ENCODE results near the gene POLR2L. TPM values are rescaled to one million over a fixed set of nuclear protein-coding genes. Genes with fewer than 3 reads are reported as not detected.

The POLR2L gene
- total RNA-seq, 1 experiment from 2014 or later: 118 TPM

GRCh38 chr11:844693-845644 is 2.6 kb upstream of the POLR2L start:
- H3K4me3 Mint-ChIP-seq (ENCODE audit: unreplicated experiment): peak overlapping the region; percentile 87
- peak; percentile 93 for DNase-seq (ENCODE audit: unreplicated experiment)
- intact Hi-C loops (cut with micrococcal nuclease): loop anchor here (2.0 to 5.0 kb wide), 2 partner anchors 38 to 206 kb away; partner anchors contain the start of genes PIDD1 and RPLP2
- H3K27me3 Mint-ChIP-seq (ENCODE audit: insufficient read depth, unreplicated experiment): no peaks in the 10 kb centered on the region
- H3K36me3 Mint-ChIP-seq (ENCODE audit: insufficient read depth, unreplicated experiment): peaks cover 43% of the 10 kb centered on the region
- H3K27ac Mint-ChIP-seq (ENCODE audit: low read depth, unreplicated experiment): peak overlapping the region; percentile 90
- no TSS peak for BruUV-seq (replicated peaks)
- peaks cover 24% of the 10 kb centered on the region for H3K4me1 Mint-ChIP-seq (ENCODE audit: insufficient read depth, unreplicated experiment)
- ChIA-PET CTCF (interaction anchor here (0.8 kb wide), 1 partner anchor 10 kb away, joined by 3 read pairs; no protein-coding TSS in a partner anchor), POLR2A (interaction anchor here (0.6 to 7.2 kb wide), 13 partner anchors 11 to 464 kb away, joined by 3 to 141 read pairs (median 6); partner anchors contain the start of genes CD151, CHID1, PIDD1 and PNPLA2)
- peak; percentile 13 for TF ChIP-seq CTCF (IDR thresholded peaks at IDR 0.05; ENCODE audit: unreplicated experiment)
- H3K9me3 Mint-ChIP-seq (ENCODE audit: unreplicated experiment): no peaks in the 10 kb centered on the region

- Mint-ChIP-seq H3K27ac (ENCODE audit: low read depth, unreplicated experiment) (peak overlapping the region; percentile 90), H3K4me3 (ENCODE audit: unreplicated experiment) (peak overlapping the region; percentile 87), H3K9me3 (ENCODE audit: unreplicated experiment) (no peaks in the 10 kb centered on the region), H3K36me3 (ENCODE audit: insufficient read depth, unreplicated experiment) (peaks cover 49% of the 10 kb centered on the region), H3K27me3 (ENCODE audit: insufficient read depth, unreplicated experiment) (no peaks in the 10 kb centered on the region), H3K4me1 (ENCODE audit: insufficient read depth, unreplicated experiment) (peaks cover 25% of the 10 kb centered on the region)
- peak; percentile 92 for DNase-seq (ENCODE audit: unreplicated experiment)
- ChIA-PET CTCF (interaction anchor here (0.6 kb wide), 2 partner anchors 10 to 339 kb away, joined by 3 to 4 read pairs; no protein-coding TSS in a partner anchor), POLR2A (interaction anchor here (0.5 to 7.2 kb wide), 18 partner anchors 10 to 465 kb away, joined by 3 to 141 read pairs (median 5); partner anchors contain the start of genes CD151, CHID1, PIDD1 and PNPLA2)
- no peak for TF ChIP-seq CTCF (IDR thresholded peaks at IDR 0.05; ENCODE audit: unreplicated experiment)
- BruUV-seq (replicated peaks): no TSS peak
- intact Hi-C loops (cut with micrococcal nuclease): loop anchor here (2.0 to 5.0 kb wide), 2 partner anchors 37 to 207 kb away; partner anchors contain the start of genes PIDD1 and RPLP2
Measured at GRCh38 chr11:843818-844692, 1.7 kb upstream of the POLR2L start.

- peak; percentile 30 for DNase-seq (ENCODE audit: unreplicated experiment)
- no TSS peak for BruUV-seq (replicated peaks)
- Mint-ChIP-seq H3K4me3 (ENCODE audit: unreplicated experiment) (peak overlapping the region; percentile 87), H3K27me3 (ENCODE audit: insufficient read depth, unreplicated experiment) (no peaks in the 10 kb centered on the region), H3K9me3 (ENCODE audit: unreplicated experiment) (no peaks in the 10 kb centered on the region), H3K36me3 (ENCODE audit: insufficient read depth, unreplicated experiment) (peaks cover 54% of the 10 kb centered on the region), H3K27ac (ENCODE audit: low read depth, unreplicated experiment) (peak overlapping the region; percentile 90), H3K4me1 (ENCODE audit: insufficient read depth, unreplicated experiment) (peaks cover 31% of the 10 kb centered on the region)
- CTCF ChIA-PET: interaction anchor here (0.6 kb wide), 1 partner anchor 37 kb away, joined by 4 read pairs; no protein-coding TSS in a partner anchor
- no peak for TF ChIP-seq CTCF (IDR thresholded peaks at IDR 0.05; ENCODE audit: unreplicated experiment)
- intact Hi-C loops (cut with micrococcal nuclease): loop anchor here (5.0 kb wide), 1 partner anchor 36 kb away; the partner anchor contains the start of genes PIDD1 and RPLP2
- POLR2A ChIA-PET: interaction anchor here (0.6 to 7.2 kb wide), 15 partner anchors 9 to 996 kb away, joined by 3 to 141 read pairs (median 5); partner anchors contain the start of genes CD151, CHID1, PNPLA2 and RPLP2
Measured at GRCh38 chr11:843086-843734, 881 bp upstream of the POLR2L start.

Measured in MCF 10A (cell line).